Stimulated activated CD4-positive, alpha-beta T cell treated with anti-CD3 and anti-CD28 coated beads, Interleukin-15, amount 100 ng/mL, for 1 hour (primary cell): ENCODE measurements around the gene LCN2.
"Not testable (repeated sequence)": the region's sequence is repeated elsewhere in the genome, so short reads cannot be mapped to it uniquely, and the experiment has no call there.

Experiments
- DNase-seq, 2 donors: peaks; one replicate each; pipeline ENCODE4 v3.0.0-alpha.2; 2020; ENCODE audit warnings: low read depth in 1 of 2, low spot score in 1 of 2

LCN2 gene

DNA sequence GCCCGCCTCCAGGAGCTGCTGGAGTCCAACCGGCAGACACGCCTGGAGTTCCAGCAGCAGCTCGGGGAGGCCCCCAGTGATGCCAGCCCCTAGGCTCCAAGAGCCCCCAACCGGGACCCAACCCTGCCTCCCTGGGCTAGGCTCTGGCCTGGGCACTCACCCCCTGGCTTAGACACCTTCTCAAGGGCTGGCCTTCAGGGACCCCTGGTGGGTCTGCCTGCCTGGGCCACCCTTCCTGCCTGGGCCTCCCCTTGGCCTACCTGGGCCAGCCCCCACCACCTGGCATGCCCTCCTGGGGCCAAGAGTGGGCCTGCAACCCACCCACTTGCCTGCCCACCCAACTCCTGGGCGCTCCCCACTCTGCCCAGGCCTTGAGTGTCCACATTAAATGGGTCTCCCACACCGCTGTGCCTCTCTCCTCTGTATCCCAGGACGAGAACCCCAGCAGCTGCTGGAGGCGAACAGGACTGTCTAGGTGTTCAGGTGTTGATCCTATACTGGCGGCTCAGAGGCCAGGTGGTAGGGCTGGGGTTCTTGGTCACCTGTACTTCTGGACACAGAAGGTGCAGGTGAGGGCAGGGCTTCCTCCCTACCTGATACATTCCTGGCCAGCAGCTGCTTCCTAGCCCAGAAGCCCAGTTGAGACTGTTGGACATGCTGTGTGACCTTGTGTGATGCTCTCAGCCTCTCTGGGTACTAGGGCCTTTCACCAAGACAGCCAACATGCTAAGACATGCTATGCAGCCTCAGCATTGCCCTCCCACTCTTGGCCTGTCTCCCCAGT lies 14.5 kb downstream of the LCN2 start:
- DNase-seq = no peak

GRCh38 chr9:128164307-128164885 lies 15.1 kb downstream of the LCN2 start:
- no peak for DNase-seq

DNA sequence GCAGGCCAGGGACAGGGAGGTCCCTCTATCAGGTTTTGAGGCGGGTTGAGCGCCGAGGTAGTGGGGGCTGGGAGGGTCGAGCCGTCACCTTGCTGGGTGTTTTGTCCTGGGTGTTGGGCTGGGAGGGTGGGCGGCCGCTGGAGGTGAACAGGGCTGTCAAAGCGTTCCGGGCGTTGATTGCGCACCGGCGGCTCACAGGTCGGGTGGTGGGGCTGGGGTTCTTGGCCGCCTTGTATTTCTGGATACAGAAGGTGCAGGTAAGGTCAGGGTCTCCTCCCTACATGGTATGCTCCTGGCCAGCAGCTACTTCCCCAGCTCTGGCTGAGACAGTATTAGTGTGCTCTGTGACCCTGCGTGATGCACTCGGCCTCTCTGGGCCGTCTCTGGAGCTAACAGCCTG lies 16.9 kb downstream of the LCN2 start:
- DNase-seq = no peak

DNA sequence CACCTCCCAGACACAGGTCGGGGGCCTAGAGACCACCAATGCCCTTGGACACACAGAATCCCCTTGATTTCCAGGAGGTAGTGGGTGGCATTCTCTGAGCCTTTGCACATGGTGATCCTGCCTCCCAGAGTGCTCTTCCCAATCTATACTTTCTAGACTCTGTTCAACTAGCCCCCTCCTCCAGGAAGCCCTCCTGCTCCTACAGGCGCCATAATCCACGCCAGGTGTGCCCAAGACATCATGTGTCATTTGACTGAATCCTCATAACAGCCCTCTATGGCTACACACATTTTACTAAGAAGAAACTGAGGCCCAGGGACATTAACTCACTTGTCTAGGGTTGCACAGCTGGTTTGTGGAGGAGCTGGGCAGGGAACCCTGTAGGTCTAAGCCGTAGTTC lies 18.0 kb downstream of the LCN2 start:
- no peak for DNase-seq

DNA sequence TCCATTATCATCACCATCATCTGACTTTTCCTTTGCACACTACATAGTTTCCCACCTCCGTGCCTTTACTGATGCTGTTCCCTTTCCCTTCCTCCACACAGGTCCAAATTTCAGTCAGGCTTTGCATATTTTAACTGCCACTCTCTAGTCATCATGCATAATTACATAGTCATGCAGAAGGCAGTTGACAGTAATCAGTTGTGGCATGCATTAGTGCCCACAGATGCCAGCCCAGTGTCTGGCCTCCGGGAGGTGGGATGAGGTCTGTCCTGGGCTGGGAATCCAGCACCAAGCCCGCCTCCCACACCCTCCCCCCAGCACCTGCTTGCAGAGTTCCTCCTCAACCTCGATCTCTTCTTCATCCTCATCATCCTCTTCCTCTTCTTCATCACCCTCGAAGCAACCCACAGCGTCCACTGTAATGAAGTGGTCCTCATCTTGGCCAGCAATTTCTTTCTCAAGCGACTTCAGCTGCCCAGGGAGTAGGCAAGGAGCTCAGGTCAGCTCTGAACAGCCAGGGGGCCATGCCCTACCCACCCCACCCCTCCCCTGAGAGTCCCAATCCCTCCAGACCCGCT lies 19.6 kb downstream of the LCN2 start:
- no peak for DNase-seq

DNA sequence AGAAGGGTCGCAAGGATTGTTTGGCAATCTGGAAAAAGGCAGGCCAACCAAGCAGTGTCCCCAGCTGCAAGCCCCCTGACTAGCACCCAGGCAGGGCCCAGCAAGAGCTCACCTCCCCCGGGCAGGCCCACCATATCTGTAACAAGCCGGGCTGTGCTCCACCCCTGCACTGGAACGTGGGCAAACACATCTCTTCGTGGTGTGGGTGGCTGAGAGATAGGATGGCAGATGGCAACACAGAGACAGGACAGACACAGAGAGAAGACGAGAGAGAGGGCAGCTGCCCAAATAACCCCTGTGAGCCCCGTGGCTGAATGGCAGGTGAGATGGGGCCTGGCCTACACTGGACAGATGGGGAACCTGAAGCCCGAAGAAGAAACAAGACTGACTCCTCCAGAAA lies 20.2 kb downstream of the LCN2 start:
- no peak for DNase-seq

DNA sequence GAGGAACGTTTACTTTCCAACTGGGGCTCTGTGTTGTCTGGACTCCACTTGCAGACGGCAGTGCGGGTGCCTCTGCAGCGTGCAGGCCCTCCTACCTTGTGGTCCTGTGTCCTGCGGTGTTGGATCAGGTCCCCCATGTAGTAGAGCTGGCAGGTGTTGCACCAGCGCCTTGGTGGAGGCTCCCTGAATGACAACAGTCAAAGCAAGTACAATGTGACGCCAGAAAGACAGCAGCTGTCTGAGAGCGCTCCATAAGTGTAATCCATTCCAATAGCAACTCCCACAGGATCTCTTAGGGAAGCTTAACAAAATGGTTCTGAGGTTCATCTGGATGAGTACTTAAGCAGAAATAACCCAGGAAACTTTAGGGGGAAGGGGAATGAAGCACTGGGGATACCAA lies 20.7 kb downstream of the LCN2 start:
- DNase-seq = no peak

- no peak for DNase-seq
Measured at GRCh38 chr9:128174062-128174461, 24.8 kb downstream of the LCN2 start.

DNA sequence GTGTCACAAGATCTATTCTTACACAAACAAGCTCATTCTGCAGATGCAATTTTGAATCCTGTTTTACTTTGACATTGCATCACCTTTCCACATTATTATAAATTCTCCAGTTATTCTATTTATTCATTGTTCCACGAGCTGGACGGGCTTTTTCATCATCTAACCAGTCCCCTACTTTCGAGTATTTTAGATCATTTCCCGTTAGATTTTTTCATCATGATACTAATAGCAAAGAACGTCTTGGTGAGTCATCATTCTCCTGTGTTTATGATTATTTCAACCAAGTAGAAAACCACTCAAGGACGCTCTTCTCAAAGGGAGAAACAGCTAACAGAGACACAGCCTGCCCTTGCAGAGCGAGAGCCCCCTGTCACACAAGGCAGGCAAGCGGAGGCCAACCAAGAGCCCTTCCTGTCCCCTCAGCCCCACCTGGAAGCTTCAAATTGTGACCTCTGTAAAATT lies 25.9 kb downstream of the LCN2 start:
- DNase-seq = no peak

DNA sequence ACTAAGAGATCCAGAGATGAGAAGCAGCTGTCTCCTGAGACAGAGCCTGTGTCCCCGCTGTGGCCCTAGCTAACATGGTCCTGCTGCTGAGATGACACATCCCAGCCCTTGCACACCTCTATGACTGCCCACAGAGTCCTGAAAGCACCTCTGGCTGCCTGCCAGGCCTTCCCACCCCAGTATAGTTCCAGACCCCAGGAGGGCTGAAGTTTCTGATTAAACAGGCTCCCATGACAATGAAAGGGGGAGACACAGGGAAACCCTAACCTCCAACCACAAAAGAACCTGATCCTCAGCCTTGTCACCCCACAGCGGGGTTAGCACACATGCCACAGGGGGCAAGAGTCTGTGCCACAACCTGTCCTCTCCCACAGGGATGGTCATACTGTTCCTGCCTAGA lies 26.5 kb downstream of the LCN2 start:
- DNase-seq = no peak

DNA sequence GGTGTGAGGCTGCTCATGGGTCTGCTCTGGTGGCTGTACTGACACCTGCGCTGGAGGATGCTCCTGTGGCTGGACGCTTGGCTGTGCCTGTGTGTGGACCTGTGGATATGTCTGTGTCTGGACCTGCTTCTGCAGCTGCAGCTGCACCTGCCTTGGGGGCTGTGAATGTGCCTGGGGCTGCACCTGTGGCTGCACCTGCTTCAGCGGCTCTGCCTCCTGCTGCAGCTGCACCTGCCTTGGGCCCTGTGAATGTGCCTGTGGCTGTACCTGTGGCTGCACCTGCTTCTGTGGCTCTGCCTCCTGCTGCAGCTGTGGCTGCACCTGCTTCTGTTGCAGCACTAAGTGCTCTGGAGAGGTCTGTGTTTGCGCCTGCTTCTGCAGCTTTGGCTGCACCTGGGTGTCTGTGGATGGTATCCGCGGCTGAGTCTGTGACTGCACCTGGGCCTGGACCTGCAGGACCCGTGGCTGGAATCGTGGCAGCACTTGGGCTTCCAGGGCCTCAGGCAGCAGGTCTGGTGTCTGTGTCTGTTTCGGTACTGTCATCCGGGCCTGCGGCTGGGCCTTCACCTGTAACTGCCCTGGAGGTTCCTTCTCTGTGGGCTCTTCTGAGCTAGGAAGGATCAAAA lies 29.7 kb downstream of the LCN2 start:
- DNase-seq = no peak

GRCh38 chr9:128180001-128180400 lies 30.7 kb downstream of the LCN2 start:
- no peak for DNase-seq

GRCh38 chr9:128180447-128180846 lies 31.2 kb downstream of the LCN2 start:
- no peak for DNase-seq

DNA sequence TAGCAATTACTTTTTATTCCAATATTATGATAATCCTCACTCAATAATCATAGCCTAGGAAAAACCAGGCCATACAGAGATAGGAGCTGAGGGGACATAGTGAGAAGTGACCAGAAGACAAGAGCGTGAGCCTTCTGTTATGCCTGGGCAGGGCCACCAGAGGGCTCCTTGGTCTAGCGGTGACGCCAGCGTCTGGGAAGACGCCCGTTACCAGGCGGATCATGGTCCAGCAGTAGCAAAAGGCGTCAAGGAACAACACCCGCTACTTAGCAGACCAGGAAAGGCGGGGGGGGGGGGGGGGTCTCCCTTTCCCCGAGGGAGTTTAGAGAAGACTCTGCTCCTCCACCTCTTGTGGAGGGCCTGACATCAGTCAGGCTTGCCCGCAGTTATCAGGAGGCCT lies 32.2 kb downstream of the LCN2 start:
- not testable (repeated sequence) for DNase-seq

DNA sequence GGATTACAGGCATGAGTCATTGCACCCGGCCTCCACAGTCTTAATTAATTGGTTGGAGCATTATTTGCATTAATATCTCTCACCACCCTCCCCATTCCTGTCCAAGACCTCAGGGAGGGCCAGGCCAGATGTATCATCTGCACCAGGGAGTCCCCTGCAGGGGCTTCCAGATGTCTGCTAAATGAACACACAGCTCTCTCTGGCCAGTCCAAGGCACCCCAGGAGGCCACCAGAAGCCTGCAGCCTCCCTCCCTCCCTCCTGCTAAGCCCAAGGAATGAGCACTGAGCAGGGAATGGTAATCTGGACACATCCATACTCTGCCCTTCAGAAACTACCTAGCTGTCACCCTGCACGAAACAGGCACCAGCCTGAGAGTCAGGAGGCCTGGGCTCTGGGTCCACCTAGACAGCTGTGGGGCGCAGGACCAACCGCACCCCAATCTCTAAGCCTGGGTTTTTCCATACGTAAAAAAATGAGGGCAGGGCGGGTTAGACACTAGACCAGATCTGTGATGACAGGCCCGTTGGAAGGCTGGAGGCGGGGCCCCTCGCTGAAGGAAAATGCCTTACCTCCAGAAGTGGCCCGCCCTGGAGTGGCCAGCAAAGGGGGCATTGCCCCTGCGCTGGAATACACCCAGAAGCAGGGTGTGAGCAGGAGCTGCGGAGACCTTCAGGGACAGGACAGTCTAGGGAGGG lies 33.8 kb downstream of the LCN2 start:
- DNase-seq = no peak

DNA sequence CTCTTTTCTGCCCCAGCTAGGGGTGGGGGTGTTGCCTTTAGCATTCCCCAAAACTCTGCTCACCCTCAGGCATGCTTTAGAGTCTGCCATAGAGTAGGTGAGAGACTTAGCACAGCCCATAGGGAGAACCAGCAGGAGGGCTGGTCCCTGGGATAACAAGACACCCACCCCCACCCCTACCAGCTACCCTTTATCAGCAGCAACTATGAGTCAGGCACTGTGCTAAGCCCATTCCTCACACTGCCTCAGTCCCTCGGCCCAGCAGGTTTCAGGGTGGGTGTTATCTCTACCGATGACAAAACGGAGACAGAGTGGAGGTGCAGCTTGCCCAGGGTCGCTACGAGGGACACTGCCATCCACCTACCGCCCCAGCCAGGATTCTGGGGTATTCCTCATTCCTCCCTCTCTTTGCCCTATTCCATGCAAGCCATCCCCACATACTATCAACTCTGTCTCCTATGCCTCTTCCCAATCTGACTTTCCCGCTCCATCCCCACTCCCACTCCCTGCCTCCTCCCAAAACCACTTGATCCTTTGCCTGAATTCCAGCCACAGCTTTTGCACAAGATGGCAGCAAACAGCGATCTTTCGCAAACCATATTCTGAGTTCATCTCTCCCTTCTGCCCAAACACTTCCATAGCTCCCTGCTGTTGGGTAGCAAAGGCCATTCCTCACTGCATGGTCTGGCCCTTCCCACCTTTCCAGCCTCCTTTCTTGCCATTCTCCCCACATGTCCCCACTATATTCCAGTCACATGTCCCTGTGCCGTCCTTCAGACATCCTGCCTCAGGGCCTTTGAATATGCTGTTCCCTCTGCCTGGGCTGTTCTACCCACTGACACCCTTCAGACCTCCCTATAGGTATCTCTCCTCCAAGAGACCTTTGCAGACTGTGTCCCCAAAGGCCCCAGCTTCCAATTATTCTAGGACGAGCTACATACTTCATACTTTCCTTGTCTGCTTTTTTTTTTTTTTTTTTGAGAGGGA lies 37.0 kb downstream of the LCN2 start:
- DNase-seq = no peak

GRCh38 chr9:128187361-128187760 lies 38.1 kb downstream of the LCN2 start:
- no peak for DNase-seq

GRCh38 chr9:128188209-128188608 lies 39.0 kb downstream of the LCN2 start:
- DNase-seq = no peak

- DNase-seq = no peak
Measured at GRCh38 chr9:128190013-128190412, 40.8 kb downstream of the LCN2 start.
